Suprapubic skin (tissue), 4 donors: ENCODE results near the gene MELK. TPM values are rescaled to one million over a fixed set of nuclear protein-coding genes. Genes with fewer than 3 reads are reported as not detected.

ENCODE experiments used
- DNase-seq, 2 donors: peaks; one replicate each; pipeline ENCODE4 v3.0.0-alpha.2; 2019; ENCODE audit warnings: low spot score in 2 of 2
- H3K27ac ChIP-seq: fragments of 200-600 bp; sonication (generic); one replicate; pipeline ENCODE4 v1.5.1; 2019
- H3K27me3 ChIP-seq: fragments of 200-600 bp; sonication (generic); one replicate; pipeline ENCODE4 v1.5.1; 2019
- H3K36me3 ChIP-seq: fragments of 200-600 bp; sonication (generic); one replicate; pipeline ENCODE4 v1.5.1; 2019
- H3K4me1 ChIP-seq: fragments of 200-600 bp; sonication (generic); one replicate; pipeline ENCODE4 v1.5.1; 2019
- H3K4me3 ChIP-seq: fragments of 200-600 bp; sonication (generic); one replicate; pipeline ENCODE4 v1.5.1; 2019; ENCODE audit warnings: mild to moderate bottlenecking
- H3K9me3 ChIP-seq: fragments of 200-600 bp; sonication (generic); one replicate; pipeline ENCODE4 v1.5.1; 2019
- CTCF ChIP-seq, 2 donors: fragments of 200-600 bp in 1 of 2; fragments of 450-650 bp in 1 of 2; sonication (generic) in 1 of 2; IDR thresholded peaks; one replicate each; pipeline ENCODE4 v1.5.1; 2016 to 2019; ENCODE audit warnings: antibody characterized with exemption in 2 of 2, mild to moderate bottlenecking in 1 of 2, moderate library complexity in 1 of 2
- EP300 ChIP-seq: sonication (generic); formaldehyde crosslinking; IDR thresholded peaks from one replicate; pipeline ENCODE4 v1.6.1; 2017; ENCODE audit warnings: antibody characterized with exemption
- POLR2A ChIP-seq, 2 donors: fragments of 450-650 bp; IDR thresholded peaks; one replicate each; pipeline ENCODE4 v1.6.1; 2017; ENCODE audit warnings: antibody characterized with exemption in 2 of 2, mild to moderate bottlenecking in 2 of 2, moderate library complexity in 2 of 2
- POLR2AphosphoS5 ChIP-seq, 3 donors: sonication (generic); formaldehyde crosslinking; IDR thresholded peaks; one replicate each; pipeline ENCODE4 v1.6.1; 2017; ENCODE audit warnings: antibody characterized with exemption in 3 of 3
- WGBS: methylation state at CpG from one replicate; pipeline ENCODE4 v1.1.5; 2018; 5-methylcytosine and 5-hydroxymethylcytosine counted together
- total RNA-seq, 4 donors: library from RNA; depleted of rRNA; stranded (reverse); fragments of >200 nt; gene quantifications; one replicate each; pipeline ENCODE4 v1.1.0, GENCODE V29; 2016

MELK gene
- total RNA-seq, 4 donors from 2014 or later = 1.8 to 3.2 (median 2.2) TPM

DNA sequence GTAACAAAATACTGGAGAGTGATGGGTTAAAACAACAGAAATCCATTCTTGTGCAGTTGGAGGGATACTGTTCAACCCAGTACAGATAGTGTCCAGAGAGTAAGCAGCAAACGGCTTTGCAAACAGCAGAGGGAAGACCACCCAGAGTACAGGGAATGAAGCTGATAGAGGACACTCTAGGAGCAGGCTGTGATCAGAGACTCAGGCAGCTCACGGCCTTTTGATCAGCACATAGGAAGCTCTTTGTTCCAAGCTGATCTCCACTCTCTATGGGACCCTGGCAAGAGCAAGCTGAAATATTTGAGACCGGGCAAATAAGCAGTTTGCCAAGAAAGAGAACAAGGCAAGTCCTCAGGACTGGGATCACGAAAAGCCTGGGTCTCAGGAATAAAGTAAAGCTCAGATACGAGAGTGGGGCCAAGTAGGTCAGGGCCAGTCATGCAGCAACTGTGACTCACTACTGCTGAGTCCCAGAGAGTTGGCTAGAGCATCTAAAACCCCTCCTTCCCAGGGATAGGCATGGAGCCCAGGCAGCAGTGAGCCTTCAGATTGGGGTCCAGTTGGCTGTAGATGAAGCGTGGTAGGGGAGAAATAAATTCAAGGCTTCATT lies 52.4 kb downstream of the MELK start:
- no peaks in the 10 kb centered on the region for H3K9me3 ChIP-seq
- no peak overlapping the region for H3K4me3 ChIP-seq
- no peak overlapping the region for H3K27ac ChIP-seq
- no peak for TF ChIP-seq CTCF (IDR thresholded peaks at IDR 0.05)
- no peak for TF ChIP-seq POLR2AphosphoS5 (IDR thresholded peaks at IDR 0.05)
- TF ChIP-seq EP300 = no peak
- TF ChIP-seq POLR2A (IDR thresholded peaks at IDR 0.05) = no peak
- H3K27me3 ChIP-seq = no peaks in the 10 kb centered on the region
- WGBS = 41% methylated on average over 6 of the region's 6 CpGs
- no peaks in the 10 kb centered on the region for H3K36me3 ChIP-seq
- no peak for DNase-seq
- peaks cover 14% of the 10 kb centered on the region for H3K4me1 ChIP-seq

- Histone ChIP-seq H3K4me1 (no peaks in the 10 kb centered on the region), H3K9me3 (no peaks in the 10 kb centered on the region), H3K27me3 (no peaks in the 10 kb centered on the region), H3K27ac (no peak overlapping the region), H3K4me3 (no peak overlapping the region), H3K36me3 (no peaks in the 10 kb centered on the region)
- no peak for DNase-seq
- 10% methylated on average over 1 of the region's 1 CpG for WGBS
- TF ChIP-seq CTCF (IDR thresholded peaks at IDR 0.05) (peak in 1 of 2 donors; percentile 32), POLR2A (IDR thresholded peaks at IDR 0.05) (no peak)
Measured at GRCh38 chr9:36632892-36633291, 60.2 kb downstream of the MELK start.

GRCh38 chr9:36637491-36638270 lies 65.0 kb downstream of the MELK start:
- Histone ChIP-seq H3K4me3 (no peak overlapping the region), H3K36me3 (no peaks in the 10 kb centered on the region), H3K4me1 (no peaks in the 10 kb centered on the region), H3K27me3 (no peaks in the 10 kb centered on the region), H3K27ac (no peak overlapping the region), H3K9me3 (no peaks in the 10 kb centered on the region)
- 94% methylated on average over 2 of the region's 2 CpGs for WGBS
- TF ChIP-seq CTCF (IDR thresholded peaks at IDR 0.05) (no peak), POLR2AphosphoS5 (IDR thresholded peaks at IDR 0.05) (no peak), EP300 (no peak), POLR2A (IDR thresholded peaks at IDR 0.05) (no peak)
- no peak for DNase-seq

DNA sequence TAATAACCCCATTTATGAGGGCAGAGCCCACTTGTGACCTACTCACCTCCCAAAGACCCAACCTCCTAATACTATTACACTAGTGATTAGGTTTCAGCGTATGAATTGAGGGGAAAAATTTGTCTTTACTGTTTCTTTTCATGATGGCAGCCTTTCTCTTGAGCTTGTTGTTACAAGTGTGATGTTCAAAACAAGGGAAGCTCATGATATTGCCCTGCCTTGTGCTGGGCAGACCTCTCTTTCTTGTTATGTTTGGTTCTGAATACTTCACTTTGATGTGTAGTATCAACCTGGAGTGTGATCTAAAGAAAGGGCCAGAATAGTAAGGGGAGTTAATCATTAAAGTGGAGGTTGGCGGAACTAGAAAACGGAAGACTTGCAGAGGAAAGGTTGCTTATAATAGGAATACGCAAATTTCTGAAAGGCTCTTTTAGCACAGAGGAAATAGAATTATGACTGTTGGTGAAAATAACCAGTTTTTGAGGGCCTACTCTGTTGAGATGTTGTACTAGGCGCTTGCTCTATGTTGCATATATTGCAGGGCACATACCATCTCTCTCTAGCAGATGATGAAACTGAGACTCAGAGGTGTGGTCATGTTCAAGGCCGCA lies 68.2 kb downstream of the MELK start:
- no peaks in the 10 kb centered on the region for H3K27me3 ChIP-seq
- WGBS = 92% methylated on average over 6 of the region's 6 CpGs

More for the DNA sequence above, 68.2 kb downstream of the MELK start:
- H3K27ac ChIP-seq = no peak overlapping the region
- H3K4me1 ChIP-seq = no peaks in the 10 kb centered on the region
- H3K4me3 ChIP-seq = no peak overlapping the region
- H3K9me3 ChIP-seq = no peaks in the 10 kb centered on the region
- TF ChIP-seq POLR2A (IDR thresholded peaks at IDR 0.05) (no peak), CTCF (IDR thresholded peaks at IDR 0.05) (no peak), POLR2AphosphoS5 (IDR thresholded peaks at IDR 0.05) (no peak), EP300 (no peak)
- no peak for DNase-seq
- H3K36me3 ChIP-seq = no peaks in the 10 kb centered on the region
